ENCODE data around the gene STX5. TPM values are rescaled to one million over a fixed set of nuclear protein-coding genes. Genes with fewer than 3 reads are reported as not detected.
A peak's percentile ranks its signal among the peaks of the same experiment; 100 is the strongest.

The STX5 gene
- total and polyA plus RNA-seq, 10 of the 15 experiments (the other 5 are each of a cell fraction or from before 2014, with no cell fraction given), result 3.8 to 35.4 (median 27.4) TPM

- TF ChIP-seq CUX1 (IDR thresholded peaks at IDR 0.05; ENCODE audit: insufficient replicate concordance, low read depth, low read length) (no peak), PBX3 (IDR thresholded peaks at IDR 0.05; ENCODE audit: insufficient replicate concordance, low read depth, low read length) (peak; percentile 98), MEF2B (IDR thresholded peaks at IDR 0.05; ENCODE audit: partially characterized antibody, poor library complexity, severe bottlenecking) (peak; percentile 5), RELA (IDR thresholded peaks at IDR 0.05; ENCODE audit: borderline replicate concordance, partially characterized antibody) (peak; percentile 52), FOS (IDR thresholded peaks at IDR 0.05; ENCODE audit: borderline replicate concordance, extremely low read depth, insufficient read length) (peak; percentile 80), ZBTB4 (CRISPR knock-in tag; IDR thresholded peaks at IDR 0.05) (no peak), RAD51 (IDR thresholded peaks at IDR 0.05) (peak; percentile 59), SMAD1 (IDR thresholded peaks at IDR 0.05; ENCODE audit: low read depth, partially characterized antibody) (peak; percentile 50), CBFB (IDR thresholded peaks at IDR 0.05; ENCODE audit: low read depth) (peak; percentile 71), MTA3 (IDR thresholded peaks at IDR 0.05; ENCODE audit: borderline replicate concordance, low read length) (no peak), NRF1 (conservative IDR thresholded peaks at IDR 0.05; ENCODE audit: low read depth, low read length) (no peak), BCL3 (IDR thresholded peaks at IDR 0.05; ENCODE audit: borderline replicate concordance, insufficient read depth, low read depth, low read length, poor library complexity, severe bottlenecking) (peak; percentile 1), GABPA (IDR thresholded peaks at IDR 0.05; ENCODE audit: low read depth) (peak; percentile 95), IRF4 (IDR thresholded peaks at IDR 0.05; ENCODE audit: low read depth, low read length) (no peak), SMARCA5 (IDR thresholded peaks at IDR 0.05) (peak; percentile 80), NR2C1 (IDR thresholded peaks at IDR 0.05) (peak; percentile 59), POLR2AphosphoS2 (IDR thresholded peaks at IDR 0.05; ENCODE audit: low read depth, low read length) (peak; percentile 92; the same call in 1 of the 2 replicates)
These were observed at the start of gene STX5 (continued) for GRCh38 chr11:62831520-62832335.
